ENCODE measurements around the gene KDM5A.
"Not testable (repeated sequence)": the region's sequence is repeated elsewhere in the genome, so short reads cannot be mapped to it uniquely, and the experiment has no call there.

KDM5A gene

DNA sequence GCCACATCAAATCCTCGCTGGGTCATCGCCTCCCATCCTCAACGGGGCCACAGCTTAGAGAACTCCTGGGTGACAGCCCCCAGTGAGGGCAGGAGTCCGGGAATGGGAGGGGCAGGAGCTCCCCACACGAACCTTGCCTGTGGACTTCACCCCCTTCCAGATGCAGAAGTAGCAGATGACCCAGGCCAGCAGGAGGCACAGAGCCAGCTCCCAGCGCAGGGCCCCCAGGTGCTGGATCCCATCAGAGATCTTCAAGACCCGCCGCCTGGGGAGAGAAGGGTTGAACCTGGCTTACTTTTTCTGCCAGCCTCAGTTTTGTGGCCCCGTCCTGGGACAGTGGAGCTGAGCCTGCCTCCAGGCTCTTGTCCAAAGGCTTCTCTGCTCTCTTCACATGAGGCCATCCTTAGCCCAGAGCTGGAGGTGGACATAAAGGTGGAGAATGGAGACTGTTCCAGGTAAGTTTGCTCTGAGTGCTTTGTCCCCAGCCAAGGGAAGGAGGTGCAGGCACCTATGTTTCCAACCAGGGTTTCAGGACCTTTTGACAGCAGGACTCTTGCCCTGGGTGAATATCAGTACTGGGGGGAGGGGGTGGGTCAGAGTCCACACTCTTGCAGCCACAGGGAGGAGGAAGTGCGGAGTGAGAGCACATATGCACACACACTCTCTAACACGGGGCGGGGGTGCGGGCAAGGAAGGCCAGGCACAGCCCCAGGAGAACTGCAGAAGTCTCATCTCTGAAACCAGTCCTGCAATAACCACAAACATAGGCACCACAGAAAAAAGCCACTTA lies 151.9 kb downstream of the KDM5A start:
- no peak for DNase-seq

DNA sequence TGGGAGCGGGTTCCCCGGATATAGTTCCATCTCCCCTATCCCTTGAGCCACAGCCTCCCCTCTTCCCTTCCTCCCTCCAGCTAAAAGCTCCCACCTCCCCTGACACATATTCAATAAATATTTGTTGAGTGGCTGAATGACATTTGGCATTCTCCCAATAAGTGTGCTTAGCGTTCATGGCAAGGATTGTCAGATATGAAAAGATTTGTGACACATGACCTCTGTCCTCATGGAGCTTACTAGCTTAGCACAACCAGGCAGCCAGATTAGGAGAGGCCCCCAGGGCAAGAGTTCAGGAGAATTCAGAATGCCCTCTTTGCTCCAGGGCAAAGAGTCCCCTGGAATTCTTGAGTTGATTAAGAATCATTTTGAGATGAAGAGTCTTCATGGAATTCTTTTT lies 152.7 kb downstream of the KDM5A start:
- DNase-seq: no peak

- DNase-seq: not testable (repeated sequence)
Measured at GRCh38 chr12:235967-236366, 153.2 kb downstream of the KDM5A start.

DNA sequence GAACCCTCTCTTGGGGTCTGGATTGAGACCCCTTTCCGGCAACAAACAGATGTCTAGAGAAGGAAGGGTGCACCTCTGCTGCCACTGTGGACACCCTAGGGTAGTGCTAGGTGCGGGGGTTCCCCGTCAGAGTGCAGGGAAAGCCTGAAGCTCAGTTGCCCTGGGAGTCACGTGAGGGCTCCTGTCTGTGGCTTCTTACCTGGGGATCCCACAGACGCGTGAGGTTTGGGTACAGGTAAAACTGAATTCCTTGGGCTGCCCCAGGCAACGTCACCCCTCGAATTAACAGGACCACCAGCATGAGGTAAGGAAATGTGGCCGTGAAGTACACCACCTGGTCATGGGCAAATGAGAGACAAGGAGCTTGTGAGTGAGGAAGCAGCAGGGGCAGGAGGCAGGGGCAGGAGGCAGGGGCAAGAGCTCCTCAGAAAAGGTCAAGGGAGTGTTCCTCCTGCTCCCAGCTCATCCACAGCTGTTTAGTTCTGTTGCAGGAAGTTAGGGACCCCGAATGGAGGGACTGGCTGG lies 154.2 kb downstream of the KDM5A start:
- DNase-seq: no peak

GRCh38 chr12:234019-234418 lies 155.1 kb downstream of the KDM5A start:
- DNase-seq: no peak

- no peak for DNase-seq
Measured at GRCh38 chr12:233615-233968, 155.5 kb downstream of the KDM5A start.

- no peak for DNase-seq
Measured at GRCh38 chr12:232731-233614, 156.1 kb downstream of the KDM5A start.

DNA sequence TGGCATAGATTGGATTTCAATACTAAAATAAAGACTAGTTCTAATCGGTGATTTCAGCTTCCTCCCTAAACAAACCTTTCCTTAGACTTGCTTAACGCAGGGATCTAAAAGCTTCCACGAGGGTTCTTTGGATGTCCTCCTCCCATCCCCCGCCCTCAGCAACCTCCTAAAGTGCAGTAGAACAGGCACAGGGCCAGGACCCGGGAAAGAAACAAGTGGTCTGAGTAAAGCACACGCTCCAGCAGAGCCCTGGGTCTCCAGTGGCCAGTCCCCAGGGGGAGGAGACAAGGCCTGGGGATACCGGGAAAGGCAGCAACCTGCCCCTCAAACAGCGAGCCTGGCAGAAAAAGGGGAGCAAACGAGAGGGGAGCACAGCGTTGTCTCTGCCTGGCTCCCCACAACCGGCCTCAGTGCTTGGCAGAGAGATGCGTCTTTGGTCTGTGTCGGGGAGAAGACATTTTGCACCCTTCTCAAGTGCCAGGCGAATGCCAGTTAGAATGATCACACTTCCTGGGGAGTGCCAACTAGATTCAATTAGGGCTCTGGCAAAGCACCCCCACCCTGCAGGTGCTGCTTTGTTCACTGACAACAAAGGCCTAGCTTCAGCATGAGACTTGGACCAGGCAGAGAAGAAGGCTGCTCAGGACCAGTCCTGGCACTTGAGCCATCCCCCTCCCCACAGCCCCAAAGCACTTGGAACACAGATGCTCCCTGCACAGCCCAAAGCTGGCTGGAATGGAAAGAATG lies 158.0 kb downstream of the KDM5A start:
- no peak for DNase-seq
